ENCODE data around the gene A1CF. TPM values are rescaled to one million over a fixed set of nuclear protein-coding genes. Genes with fewer than 3 reads are reported as not detected.
"Not testable (repeated sequence)": the region's sequence is repeated elsewhere in the genome, so short reads cannot be mapped to it uniquely, and the experiment has no call there.

Gene A1CF
- polyA plus RNA-seq, 2 of the 4 experiments (the other 2 are of a cell fraction): 0.25 to 0.80 TPM

DNA sequence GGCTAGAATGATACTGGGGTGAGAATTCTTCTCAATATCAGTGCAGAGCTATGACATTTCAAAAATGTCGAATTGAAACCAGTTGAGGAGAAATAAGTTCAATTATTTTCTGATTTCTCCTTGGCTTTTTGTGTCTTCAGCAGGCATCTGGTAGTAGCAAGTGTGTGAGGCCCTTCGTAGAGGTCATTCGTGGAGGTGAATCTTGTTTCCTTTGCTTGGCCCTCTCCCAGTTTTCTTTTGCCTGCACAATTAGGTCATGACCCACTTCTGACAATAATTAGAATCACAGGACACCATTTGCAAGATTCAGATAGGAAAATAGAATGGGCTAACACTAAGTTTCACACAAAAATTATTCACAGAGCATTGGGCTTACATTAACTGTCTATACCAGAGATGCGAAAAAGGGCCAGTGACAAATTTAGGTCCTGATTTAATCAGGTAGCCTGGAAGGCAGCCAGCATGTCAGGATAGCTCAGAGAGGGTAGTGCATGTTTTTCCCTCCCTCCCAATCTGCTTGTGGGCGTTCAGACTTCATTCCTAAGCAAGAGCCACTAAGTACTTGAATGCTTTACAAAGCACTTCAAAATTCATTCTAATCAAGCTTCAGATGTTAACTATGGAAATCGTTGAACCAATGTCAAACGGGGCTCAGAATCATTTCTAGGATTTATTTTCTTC is 24.0 kb upstream of the A1CF start:
- ChIA-PET CTCF (no interaction called here), POLR2A (no interaction called here)

DNA sequence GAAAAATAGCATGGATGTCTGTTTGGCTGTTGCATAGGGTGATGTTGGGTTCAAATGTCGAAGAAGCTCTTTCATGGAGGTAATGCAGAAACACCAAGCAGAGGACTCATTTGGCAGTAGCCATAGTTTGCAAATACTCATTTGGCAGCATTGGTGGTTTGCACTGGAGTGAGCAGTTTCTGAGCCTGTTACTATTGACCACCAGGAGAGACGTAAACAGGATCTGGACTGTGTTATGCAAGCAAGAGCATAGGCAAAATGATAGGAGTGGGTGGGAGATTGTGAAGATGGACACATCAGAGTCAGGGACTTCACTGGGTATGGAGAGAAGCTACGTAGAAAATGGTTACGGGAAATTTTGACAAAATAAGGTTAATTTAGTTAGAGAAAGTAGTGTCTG is 22.9 kb upstream of the A1CF start:
- H3K9me3 ChIP-seq: no peaks in the 10 kb centered on the region
- H3K4me2 ChIP-seq: no peak overlapping the region
- no peak overlapping the region for H3K4me3 ChIP-seq
- ChIA-PET CTCF (no interaction called here), POLR2A (no interaction called here)
- no peak for ATAC-seq
- no peaks in the 10 kb centered on the region for H3K4me1 ChIP-seq
- TF ChIP-seq CEBPB (IDR thresholded peaks at IDR 0.05) (no peak), RCOR1 (IDR thresholded peaks at IDR 0.05; ENCODE audit: low read depth, low read length) (no peak), JUNB (IDR thresholded peaks at IDR 0.05) (no peak), EHF (CRISPR knock-in tag; IDR thresholded peaks at IDR 0.05) (no peak), PHF8 (IDR thresholded peaks at IDR 0.05; ENCODE audit: borderline replicate concordance, low read depth) (no peak)
- TF ChIP-seq, protein P1, sequence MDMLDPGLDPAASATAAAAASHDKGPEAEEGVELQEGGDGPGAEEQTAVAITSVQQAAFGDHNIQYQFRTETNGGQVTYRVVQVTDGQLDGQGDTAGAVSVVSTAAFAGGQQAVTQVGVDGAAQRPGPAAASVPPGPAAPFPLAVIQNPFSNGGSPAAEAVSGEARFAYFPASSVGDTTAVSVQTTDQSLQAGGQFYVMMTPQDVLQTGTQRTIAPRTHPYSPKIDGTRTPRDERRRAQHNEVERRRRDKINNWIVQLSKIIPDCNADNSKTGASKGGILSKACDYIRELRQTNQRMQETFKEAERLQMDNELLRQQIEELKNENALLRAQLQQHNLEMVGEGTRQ (IDR thresholded peaks at IDR 0.05): no peak
- 44% methylated on average over 4 of the region's 4 CpGs for WGBS (ENCODE audit: missing lambda C conversion rate)
- no peak for FAIRE-seq
- H3K27ac ChIP-seq: no peak overlapping the region
- DNase-seq (ENCODE audit: low read depth in 1 of 2, low spot score in 1 of 2): no peak

More for the DNA sequence above, 24.0 kb upstream of the A1CF start:
- no peak overlapping the region for H3K4me3 ChIP-seq
- 27% methylated on average over 7 of the region's 7 CpGs for WGBS (ENCODE audit: missing lambda C conversion rate)
- no peak for ATAC-seq
- no peaks in the 10 kb centered on the region for H3K4me1 ChIP-seq
- DNase-seq (ENCODE audit: low read depth in 1 of 2, low spot score in 1 of 2): no peak
- FAIRE-seq: no peak
- no peak overlapping the region for H3K4me2 ChIP-seq
- no peak overlapping the region for H3K27ac ChIP-seq
- TF ChIP-seq ATOH8 (CRISPR knock-in tag; IDR thresholded peaks at IDR 0.05; ENCODE audit: low read depth): no peak
- TF ChIP-seq POLR2A (IDR thresholded peaks at IDR 0.05; ENCODE audit: low read length): no peak
- TF ChIP-seq CEBPB (IDR thresholded peaks at IDR 0.05): no peak
- no peak for TF ChIP-seq CTCF (IDR thresholded peaks at IDR 0.05)
- no peak for TF ChIP-seq REST (IDR thresholded peaks at IDR 0.05)
- TF ChIP-seq SMC3 (IDR thresholded peaks at IDR 0.05): no peak
- no peak for TF ChIP-seq ESRRA (IDR thresholded peaks at IDR 0.05; ENCODE audit: borderline replicate concordance, low read length)
- no peak for TF ChIP-seq EHF (CRISPR knock-in tag; IDR thresholded peaks at IDR 0.05)
- no peak for TF ChIP-seq HDAC2 (IDR thresholded peaks at IDR 0.05)
- no peak for TF ChIP-seq ZC3H11A (IDR thresholded peaks at IDR 0.05)
- TF ChIP-seq ZSCAN20 (CRISPR knock-in tag; IDR thresholded peaks at IDR 0.05): no peak
- TF ChIP-seq FOXS1 (CRISPR knock-in tag; IDR thresholded peaks at IDR 0.05): no peak
- no peak for TF ChIP-seq RFX5 (IDR thresholded peaks at IDR 0.05)
- no peak for TF ChIP-seq NR3C1 (IDR thresholded peaks at IDR 0.05)
- H3K9me3 ChIP-seq: no peaks in the 10 kb centered on the region

GRCh38 chr10:50905797-50906196 is 20.4 kb upstream of the A1CF start:
- DNase-seq (ENCODE audit: low read depth in 1 of 2, low spot score in 1 of 2); H3K4me3 ChIP-seq; H3K9me3 ChIP-seq; POLR2A ChIA-PET; H3K27ac ChIP-seq; H3K4me1 ChIP-seq; ATAC-seq; H3K4me2 ChIP-seq; FAIRE-seq; CTCF ChIA-PET: not testable (repeated sequence)
- WGBS (ENCODE audit: missing lambda C conversion rate): 46% methylated on average over 15 of the region's 15 CpGs
